Natural killer cell (primary cell): Measurements from ENCODE around the gene CCDC12. TPM values are rescaled to one million over a fixed set of nuclear protein-coding genes. Genes with fewer than 3 reads are reported as not detected.

Experiments used
- ATAC-seq, 3 donors: fragments of 150-1000 bp in 2 of 3; fragments of 200-7000 bp in 1 of 3; cut with Tn5 transposase; 1 replicate in 1 of 3; 2 replicates in 2 of 3; pipeline ENCODE4 v1.10.0; 2021; ENCODE audit warnings: mild to moderate bottlenecking in 2 of 3, moderate library complexity in 2 of 3
- DNase-seq, 2 donors: peaks; one replicate each; pipeline versions ENCODE4 v3.0.0 to v3.0.0-alpha.2; 2013 to 2021; ENCODE audit warnings: mixed read lengths in 1 of 2
- H3K27ac ChIP-seq: one replicate; pipeline ENCODE4 v1.5.1; 2013; ENCODE audit warnings: mild to moderate bottlenecking, low read length
- H3K27me3 ChIP-seq: one replicate; pipeline ENCODE4 v1.6.1; 2013; ENCODE audit warnings: low read length; ENCODE audit not compliant: control insufficient read depth, insufficient read depth
- H3K36me3 ChIP-seq: one replicate; pipeline ENCODE4 v1.6.1; 2013; ENCODE audit warnings: low read length; ENCODE audit not compliant: control insufficient read depth, insufficient read depth
- H3K4me1 ChIP-seq: one replicate; pipeline ENCODE4 v1.6.1; 2013; ENCODE audit warnings: low read length; ENCODE audit not compliant: control insufficient read depth, insufficient read depth
- H3K4me3 ChIP-seq: one replicate; pipeline ENCODE4 v1.5.1; 2013; ENCODE audit warnings: low read length
- H3K9me3 ChIP-seq: one replicate; pipeline ENCODE4 v1.6.1; 2013; ENCODE audit warnings: low read length; ENCODE audit not compliant: control insufficient read depth, insufficient read depth
- H3K27ac Mint-ChIP-seq, 2 donors: one replicate each; pipeline ENCODE4 v1.8.0; 2022; ENCODE audit warnings: mild to moderate bottlenecking in 2 of 2, mixed read lengths in 2 of 2, moderate library complexity in 1 of 2
- H3K27me3 Mint-ChIP-seq, 2 donors: one replicate each; pipeline ENCODE4 v1.8.0; 2022; ENCODE audit warnings: low read depth in 2 of 2, mixed read lengths in 2 of 2
- H3K36me3 Mint-ChIP-seq: one replicate; pipeline ENCODE4 v1.8.0; 2022; ENCODE audit warnings: mixed read lengths
- H3K4me1 Mint-ChIP-seq, 2 donors: one replicate each; pipeline ENCODE4 v1.8.0; 2022; ENCODE audit warnings: mixed read lengths in 2 of 2
- H3K4me3 Mint-ChIP-seq: one replicate; pipeline ENCODE4 v1.8.0; 2022; ENCODE audit warnings: mild to moderate bottlenecking, moderate library complexity, mixed read lengths
- H3K9me3 Mint-ChIP-seq, 2 donors: one replicate each; pipeline ENCODE4 v1.8.0; 2022; ENCODE audit warnings: mixed read lengths in 2 of 2
- WGBS: methylation state at CpG from one replicate; pipeline ENCODE4 v1.1.7; 2013; ENCODE audit warnings: missing lambda C conversion rate; ENCODE audit not compliant: insufficient coverage; 5-methylcytosine and 5-hydroxymethylcytosine counted together
- intact Hi-C: fragments of 100-400 bp; cut with micrococcal nuclease; formaldehyde crosslinking; loops from one replicate; pipeline ENCODE4 v1.14.2; 2022
- total RNA-seq, 4 donors: library from RNA; stranded (reverse); fragments of 120-200 nt in 1 of 4; gene quantifications; one replicate each; pipeline versions ENCODE4 v1.2.3 to v1.2.4, GENCODE V29; 2013 to 2022
- TF ChIP-seq, protein P1 (sequence below): fragments of 200-600 bp; IDR thresholded peaks from one replicate; pipeline ENCODE4 v1.8.0; 2022; ENCODE audit warnings: antibody characterized with exemption

The CCDC12 gene
- total RNA-seq, 3 donors from 2014 or later (not counting 1 experiment from before 2014, with no cell fraction given), result 104 to 114 (median 111) TPM

DNA sequence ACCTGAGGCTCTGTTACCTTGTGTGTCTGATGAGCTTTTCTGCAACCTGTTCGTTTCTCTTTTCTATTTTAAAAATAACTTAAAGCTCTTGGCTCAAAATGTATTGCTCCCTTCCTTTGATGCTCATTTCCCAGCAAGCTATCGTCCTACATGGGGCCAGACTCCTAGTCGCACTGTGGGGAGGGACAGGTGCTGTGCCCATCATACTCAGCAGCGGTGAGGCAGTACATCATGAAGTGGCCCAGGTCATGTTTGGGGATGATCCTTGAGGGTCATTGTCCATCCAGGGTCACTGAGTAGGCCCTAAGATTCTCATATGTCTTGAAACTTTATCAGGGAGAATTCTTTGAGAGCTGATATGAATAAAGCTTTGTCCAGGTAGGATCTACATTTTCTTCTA is 57.9 kb downstream of the CCDC12 start:
- Histone ChIP-seq H3K9me3 (no peaks in the 10 kb centered on the region), H3K27me3 (no peaks in the 10 kb centered on the region), H3K36me3 (peaks cover 68% of the 10 kb centered on the region), H3K4me3 (no peak overlapping the region), H3K4me1 (peaks cover 24% of the 10 kb centered on the region), H3K27ac (no peak overlapping the region)
- peaks cover 39 to 49% of the 10 kb centered on the region in 2 donors for H3K4me1 Mint-ChIP-seq
- peaks cover 25% of the 10 kb centered on the region for H3K36me3 Mint-ChIP-seq
- H3K27me3 Mint-ChIP-seq, result no peaks in the 10 kb centered on the region
- ATAC-seq (no peak), DNase-seq (no peak)
- no peaks in the 10 kb centered on the region for H3K9me3 Mint-ChIP-seq
- 91% methylated on average over 4 of the region's 4 CpGs for WGBS
- intact Hi-C loops, result no loop called here
- H3K27ac Mint-ChIP-seq, result peak overlapping the region in 1 of 2 donors; percentile 26
- peak overlapping the region; percentile 25 for H3K4me3 Mint-ChIP-seq
- TF ChIP-seq, protein P1, sequence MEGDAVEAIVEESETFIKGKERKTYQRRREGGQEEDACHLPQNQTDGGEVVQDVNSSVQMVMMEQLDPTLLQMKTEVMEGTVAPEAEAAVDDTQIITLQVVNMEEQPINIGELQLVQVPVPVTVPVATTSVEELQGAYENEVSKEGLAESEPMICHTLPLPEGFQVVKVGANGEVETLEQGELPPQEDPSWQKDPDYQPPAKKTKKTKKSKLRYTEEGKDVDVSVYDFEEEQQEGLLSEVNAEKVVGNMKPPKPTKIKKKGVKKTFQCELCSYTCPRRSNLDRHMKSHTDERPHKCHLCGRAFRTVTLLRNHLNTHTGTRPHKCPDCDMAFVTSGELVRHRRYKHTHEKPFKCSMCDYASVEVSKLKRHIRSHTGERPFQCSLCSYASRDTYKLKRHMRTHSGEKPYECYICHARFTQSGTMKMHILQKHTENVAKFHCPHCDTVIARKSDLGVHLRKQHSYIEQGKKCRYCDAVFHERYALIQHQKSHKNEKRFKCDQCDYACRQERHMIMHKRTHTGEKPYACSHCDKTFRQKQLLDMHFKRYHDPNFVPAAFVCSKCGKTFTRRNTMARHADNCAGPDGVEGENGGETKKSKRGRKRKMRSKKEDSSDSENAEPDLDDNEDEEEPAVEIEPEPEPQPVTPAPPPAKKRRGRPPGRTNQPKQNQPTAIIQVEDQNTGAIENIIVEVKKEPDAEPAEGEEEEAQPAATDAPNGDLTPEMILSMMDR, result no peak

DNA sequence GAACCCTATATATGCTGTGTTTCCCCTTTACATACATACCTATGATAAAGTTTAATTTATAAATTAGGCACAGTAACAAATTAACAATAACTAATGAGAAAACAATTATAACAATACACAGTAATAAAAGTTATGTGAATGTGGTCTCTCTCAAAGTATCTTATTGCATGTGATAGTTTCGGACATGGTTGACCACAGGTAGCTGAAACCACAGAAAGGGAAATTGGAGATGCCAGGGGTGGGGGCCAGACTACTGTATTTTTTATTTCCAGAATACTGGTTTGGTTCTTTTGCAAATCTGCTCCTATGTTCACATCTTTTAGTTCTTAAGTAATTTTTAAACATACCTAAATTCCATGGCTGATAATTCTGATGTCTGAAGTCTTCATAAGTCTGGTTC is 58.3 kb downstream of the CCDC12 start:
- Mint-ChIP-seq H3K9me3 (no peaks in the 10 kb centered on the region), H3K27ac (peak overlapping the region in 1 of 2 donors; percentile 26), H3K4me1 (peaks cover 38 to 48% of the 10 kb centered on the region in 2 donors), H3K27me3 (no peaks in the 10 kb centered on the region), H3K4me3 (peak overlapping the region; percentile 25), H3K36me3 (peaks cover 25% of the 10 kb centered on the region)
- peaks cover 22% of the 10 kb centered on the region for H3K4me1 ChIP-seq
- H3K36me3 ChIP-seq, result peaks cover 64% of the 10 kb centered on the region
- intact Hi-C loops, result no loop called here
- H3K27me3 ChIP-seq, result no peaks in the 10 kb centered on the region
- no peak for DNase-seq
- TF ChIP-seq, protein P1, result no peak
- H3K9me3 ChIP-seq, result no peaks in the 10 kb centered on the region
- ATAC-seq, result no peak
- no peak overlapping the region for H3K4me3 ChIP-seq
- no peak overlapping the region for H3K27ac ChIP-seq
- no CpG with 5 or more reads among the region's 1 CpG for WGBS

DNA sequence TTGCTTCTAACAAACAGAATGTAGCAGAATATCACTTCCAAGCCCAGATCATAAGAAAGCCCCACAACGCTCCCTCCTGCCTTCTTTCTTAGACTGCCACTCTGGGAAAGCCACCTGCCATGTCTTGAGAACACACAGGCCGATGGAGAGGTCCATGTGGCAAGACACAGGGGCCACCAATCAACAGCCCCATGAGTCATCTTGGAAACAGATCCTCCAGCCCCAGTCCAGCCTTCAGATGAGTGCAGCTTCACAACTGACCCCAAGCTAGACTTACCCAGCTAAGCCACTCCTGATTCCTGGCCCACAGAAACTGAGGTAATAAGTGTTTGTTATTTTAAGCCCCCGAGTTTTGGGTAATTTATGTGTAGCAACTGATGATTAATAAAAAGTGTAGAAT is 59.3 kb downstream of the CCDC12 start:
- intact Hi-C loops, result no loop called here
- no peak overlapping the region for H3K4me3 ChIP-seq
- 100% methylated on average over 3 of the region's 3 CpGs for WGBS
- TF ChIP-seq, protein P1, result no peak
- H3K36me3 Mint-ChIP-seq, result peaks cover 25% of the 10 kb centered on the region
- no peaks in the 10 kb centered on the region for H3K27me3 Mint-ChIP-seq
- peaks cover 54% of the 10 kb centered on the region for H3K36me3 ChIP-seq
- H3K4me1 Mint-ChIP-seq, result peaks cover 33 to 45% of the 10 kb centered on the region in 2 donors
- no peaks in the 10 kb centered on the region for H3K27me3 ChIP-seq
- H3K9me3 ChIP-seq, result no peaks in the 10 kb centered on the region
- H3K27ac ChIP-seq, result no peak overlapping the region
- DNase-seq, result no peak
- H3K9me3 Mint-ChIP-seq, result no peaks in the 10 kb centered on the region
- ATAC-seq, result no peak
- no peak overlapping the region for H3K4me3 Mint-ChIP-seq
- H3K4me1 ChIP-seq, result peaks cover 19% of the 10 kb centered on the region
- no peak overlapping the region for H3K27ac Mint-ChIP-seq

DNA sequence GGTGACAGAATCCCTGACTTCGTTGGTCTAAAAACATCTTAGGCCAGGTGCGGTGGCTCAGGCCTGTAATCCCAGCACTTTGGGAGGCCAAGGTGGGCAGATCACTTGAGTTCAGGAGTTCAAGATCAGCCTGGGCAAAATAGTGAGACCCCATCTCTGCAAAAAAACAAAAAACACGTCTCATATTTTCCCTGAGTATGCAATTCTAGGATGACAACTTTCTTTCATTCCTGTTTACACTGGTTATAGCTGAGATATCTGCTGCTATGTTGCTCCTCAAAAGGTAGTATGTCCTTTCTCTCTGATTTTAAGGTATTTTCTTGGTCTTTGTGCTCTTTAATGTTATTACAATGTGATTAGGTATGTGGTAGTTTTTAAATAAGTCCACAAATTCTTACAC is 59.7 kb downstream of the CCDC12 start:
- no peak for DNase-seq
- H3K9me3 Mint-ChIP-seq, result no peaks in the 10 kb centered on the region
- no peak for ATAC-seq
- Histone ChIP-seq H3K27me3 (no peaks in the 10 kb centered on the region), H3K4me1 (peaks cover 19% of the 10 kb centered on the region), H3K4me3 (no peak overlapping the region), H3K36me3 (peaks cover 50% of the 10 kb centered on the region), H3K9me3 (no peaks in the 10 kb centered on the region), H3K27ac (no peak overlapping the region)
- peaks cover 33 to 45% of the 10 kb centered on the region in 2 donors for H3K4me1 Mint-ChIP-seq
- peak overlapping the region in 1 of 2 donors; percentile 12 for H3K27ac Mint-ChIP-seq
- TF ChIP-seq, protein P1, result no peak
- H3K4me3 Mint-ChIP-seq, result no peak overlapping the region
- 92% methylated on average over 3 of the region's 3 CpGs for whole genome bisulfite sequencing
- peaks cover 25% of the 10 kb centered on the region for H3K36me3 Mint-ChIP-seq
- no peaks in the 10 kb centered on the region for H3K27me3 Mint-ChIP-seq
- intact Hi-C loops, result no loop called here
